Pancreas (tissue), 10 donors: ENCODE results near the gene TNFRSF11A. TPM values are rescaled to one million over a fixed set of nuclear protein-coding genes. Genes with fewer than 3 reads are reported as not detected.

Source experiments
- ATAC-seq, 4 donors: fragments of 200-7000 bp; cut with Tn5 transposase; one replicate each; pipeline versions ENCODE4 v1.8.0 to v1.9.1; 2020; ENCODE audit warnings: mild to moderate bottlenecking in 4 of 4, moderate library complexity in 4 of 4
- DNase-seq, 6 donors: peaks; one replicate each; pipeline ENCODE4 v3.0.0-alpha.2; 2020
- FAIRE-seq: peaks from 2 replicates; lab custom pipeline; 2012; peaks lifted over from hg19 to GRCh38; lab: Jason Lieb, UNC
- H3K27ac ChIP-seq, 4 donors: fragments of 200-600 bp; sonication (generic); 1 replicate in 3 of 4; 2 replicates in 1 of 4; pipeline versions ENCODE4 v1.5.0 to v1.8.0; 2020
- H3K27me3 ChIP-seq, 4 donors: fragments of 200-600 bp; one replicate each; pipeline ENCODE4 v1.8.0; 2021
- H3K36me3 ChIP-seq, 3 donors: fragments of 200-600 bp; sonication (generic) in 1 of 3; one replicate each; pipeline versions ENCODE4 v1.5.0 to v1.8.0; 2020 to 2021
- H3K4me1 ChIP-seq, 3 donors: fragments of 200-600 bp; one replicate each; pipeline ENCODE4 v1.8.0; 2021
- H3K4me3 ChIP-seq, 4 donors: fragments of 200-600 bp; sonication (generic) in 2 of 4; one replicate each; pipeline versions ENCODE4 v1.5.0 to v1.8.0; 2020 to 2021
- H3K9me3 ChIP-seq, 4 donors: fragments of 200-600 bp; one replicate each; pipeline ENCODE4 v1.8.0; 2021
- WGBS, 2 donors: extraction: QIAGEN DNeasy Blood & Tissue Kit; methylation state at CpG; one replicate each; pipeline ENCODE4 v1.1.7; 2013; 5-methylcytosine and 5-hydroxymethylcytosine counted together
- intact Hi-C, 3 donors: fragments of 100-400 bp; cut with DNase I; formaldehyde crosslinking; loops; one replicate each; pipeline versions ENCODE4 v1.11.1 to v1.14.2; 2022
- polyA plus RNA-seq, 2 donors: library from polyadenylated mRNA; stranded (reverse); fragments of 200-250 nt; gene quantifications; one replicate each; pipeline ENCODE4 v1.2.3, GENCODE V29; 2013
- total RNA-seq, 6 donors: library from RNA; stranded (reverse); fragmentation: NEBNext Ultra II Directional in 4 of 6; extraction: Animal tissue kit (Norgen Biotek cat#: 25700) in 4 of 6; gene quantifications; one replicate each; pipeline versions ENCODE4 v1.2.1 to v1.2.4, GENCODE V29; 2021 to 2023
- TF ChIP-seq, protein P1 (sequence below), 4 donors: fragments of 200-600 bp; sonication (generic) in 3 of 4; IDR thresholded peaks; one replicate each; pipeline versions ENCODE4 v1.5.0 to v1.8.0; 2021; ENCODE audit warnings: antibody characterized with exemption in 4 of 4
- donor health status: healthy with polysubstance abuse.
- donor health status: DM: no; HTN: no; CAD: no; lungs with moderate emphysema.
- donor health status: DM: no; HTN: no; CAD: no.
- donor health status: control.
- donor health status: control.
- donor health status: Bipolar disorder and iron deficiency.
- donor health status: DM: yes; HTN: yes; CAD: no.
- donor health status: DM: no; HTN: no; CAD: no.
- donor health status: DM: no; HTN: no; CAD: no.
- donor health status: DM: yes; HTN: yes; CAD: no.

TNFRSF11A gene
- total and polyA plus RNA-seq, 8 donors, result 0.80 to 6.2 (median 2.8) TPM

DNA sequence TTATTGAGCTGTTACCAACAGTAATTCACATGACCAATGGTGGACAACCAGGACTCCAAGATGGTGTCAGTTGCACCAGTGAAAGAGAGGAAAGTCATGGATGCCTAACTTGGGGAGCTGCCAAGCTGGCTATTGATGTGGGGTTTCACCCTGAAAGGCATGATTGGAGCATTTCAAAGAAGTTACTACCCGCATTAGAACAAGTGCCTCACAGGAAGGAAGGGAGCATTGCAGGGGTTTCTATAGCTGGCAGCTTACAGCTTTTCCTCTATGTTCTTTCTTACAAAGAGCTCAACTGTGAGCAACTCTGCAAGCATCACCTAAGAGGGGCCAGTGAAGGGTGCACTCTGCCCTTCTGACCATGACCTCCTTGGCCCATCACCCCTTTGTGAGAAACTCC is 93.1 kb downstream of the TNFRSF11A start:
- H3K4me1 ChIP-seq, result peaks cover 0 to 17% (median 6%) of the 10 kb centered on the region in 3 donors
- DNase-seq (no peak), ATAC-seq (no peak), FAIRE-seq (no peak)
- no peak overlapping the region for H3K4me3 ChIP-seq
- no peak overlapping the region for H3K27ac ChIP-seq
- no peaks in the 10 kb centered on the region for H3K27me3 ChIP-seq
- intact Hi-C loops, result no loop called here
- TF ChIP-seq, protein P1, sequence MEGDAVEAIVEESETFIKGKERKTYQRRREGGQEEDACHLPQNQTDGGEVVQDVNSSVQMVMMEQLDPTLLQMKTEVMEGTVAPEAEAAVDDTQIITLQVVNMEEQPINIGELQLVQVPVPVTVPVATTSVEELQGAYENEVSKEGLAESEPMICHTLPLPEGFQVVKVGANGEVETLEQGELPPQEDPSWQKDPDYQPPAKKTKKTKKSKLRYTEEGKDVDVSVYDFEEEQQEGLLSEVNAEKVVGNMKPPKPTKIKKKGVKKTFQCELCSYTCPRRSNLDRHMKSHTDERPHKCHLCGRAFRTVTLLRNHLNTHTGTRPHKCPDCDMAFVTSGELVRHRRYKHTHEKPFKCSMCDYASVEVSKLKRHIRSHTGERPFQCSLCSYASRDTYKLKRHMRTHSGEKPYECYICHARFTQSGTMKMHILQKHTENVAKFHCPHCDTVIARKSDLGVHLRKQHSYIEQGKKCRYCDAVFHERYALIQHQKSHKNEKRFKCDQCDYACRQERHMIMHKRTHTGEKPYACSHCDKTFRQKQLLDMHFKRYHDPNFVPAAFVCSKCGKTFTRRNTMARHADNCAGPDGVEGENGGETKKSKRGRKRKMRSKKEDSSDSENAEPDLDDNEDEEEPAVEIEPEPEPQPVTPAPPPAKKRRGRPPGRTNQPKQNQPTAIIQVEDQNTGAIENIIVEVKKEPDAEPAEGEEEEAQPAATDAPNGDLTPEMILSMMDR (IDR thresholded peaks at IDR 0.05), result no peak
- WGBS, 2 donors, result 72 to 79% methylated on average over 1 of the region's 1 CpG
- no peaks in the 10 kb centered on the region for H3K36me3 ChIP-seq
- no peaks in the 10 kb centered on the region for H3K9me3 ChIP-seq

DNA sequence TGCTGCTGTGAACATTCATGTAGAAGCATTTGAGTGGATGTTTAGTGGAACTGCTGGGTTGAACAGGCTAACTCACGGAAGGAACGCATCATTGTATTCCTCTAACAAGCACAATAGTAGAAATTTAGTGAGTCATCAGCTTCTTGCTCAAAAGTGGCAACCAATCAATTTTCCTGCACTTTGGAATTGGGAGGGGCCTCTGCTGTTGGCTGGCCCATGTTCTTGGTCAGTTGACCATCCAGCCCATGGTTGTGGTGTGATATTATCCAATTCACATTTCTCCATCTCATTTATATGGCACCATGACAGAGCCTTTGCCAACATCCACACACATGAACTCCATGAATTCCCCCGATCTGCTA is 95.0 kb downstream of the TNFRSF11A start:
- FAIRE-seq, result no peak
- TF ChIP-seq, protein P1 (IDR thresholded peaks at IDR 0.05), result no peak
- DNase-seq, result no peak
- H3K27ac ChIP-seq, result peak overlapping the region; percentile 35 to 80 (median 67)
- no peaks in the 10 kb centered on the region for H3K36me3 ChIP-seq
- peaks cover 0 to 18% (median 6%) of the 10 kb centered on the region in 3 donors for H3K4me1 ChIP-seq
- H3K27me3 ChIP-seq, result no peaks in the 10 kb centered on the region
- H3K9me3 ChIP-seq, result no peaks in the 10 kb centered on the region
- WGBS, 2 donors, result 44 to 59% methylated on average over 3 of the region's 3 CpGs
- ATAC-seq, result peak; percentile 47 to 72 (median 52)
- H3K4me3 ChIP-seq, result peak overlapping the region in 2 of 4 donors; percentile 22 to 29
- intact Hi-C loops, result no loop called here

DNA sequence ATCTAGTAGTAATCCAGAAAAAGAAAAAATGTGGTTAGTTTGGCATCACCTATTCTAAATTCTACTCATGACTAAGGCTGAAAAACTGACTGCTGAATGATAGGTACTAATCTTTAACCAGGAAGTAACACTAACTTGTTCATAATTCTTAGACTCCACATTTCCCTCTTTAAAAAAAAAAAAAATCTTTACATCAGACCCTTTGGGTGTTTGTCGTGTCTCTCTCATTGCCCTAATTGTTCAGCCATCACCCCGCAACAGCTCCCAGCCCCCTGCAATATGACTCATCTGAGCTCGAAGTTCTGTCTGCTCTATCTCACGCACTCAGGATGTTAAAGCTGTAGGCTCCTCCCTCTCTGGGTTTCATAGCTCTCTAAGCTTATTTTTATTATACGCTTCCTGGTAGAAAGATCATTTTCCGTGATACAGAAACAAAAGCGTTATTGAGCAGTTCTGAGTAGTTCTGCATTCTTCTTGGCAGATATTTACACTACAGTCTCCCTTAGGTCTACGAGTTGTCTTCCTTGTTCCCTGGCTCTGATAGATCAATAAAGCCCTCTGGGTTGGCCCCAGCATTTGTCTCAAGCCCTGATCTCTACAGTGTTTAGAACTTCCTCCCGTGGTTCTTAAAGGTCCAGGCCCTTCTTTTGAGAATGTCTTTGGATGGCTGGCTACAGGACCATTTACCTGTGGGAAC is 95.6 kb downstream of the TNFRSF11A start:
- peak overlapping the region; percentile 35 to 80 (median 67) for H3K27ac ChIP-seq
- WGBS, 2 donors, result 3 to 4% methylated on average over 9 of the region's 9 CpGs
- H3K27me3 ChIP-seq, result no peaks in the 10 kb centered on the region
- no peaks in the 10 kb centered on the region for H3K9me3 ChIP-seq
- ATAC-seq (peak; percentile 77 to 91 (median 82)), FAIRE-seq (peak; percentile 82), DNase-seq (peak in 3 of 6 donors; percentile 29 to 39 (median 35))
- intact Hi-C loops, result no loop called here
- peak overlapping the region in 2 of 4 donors; percentile 22 to 29 for H3K4me3 ChIP-seq
- H3K4me1 ChIP-seq, result peaks cover 0 to 22% (median 6%) of the 10 kb centered on the region in 3 donors
- TF ChIP-seq, protein P1 (IDR thresholded peaks at IDR 0.05), result no peak
- H3K36me3 ChIP-seq, result no peaks in the 10 kb centered on the region

DNA sequence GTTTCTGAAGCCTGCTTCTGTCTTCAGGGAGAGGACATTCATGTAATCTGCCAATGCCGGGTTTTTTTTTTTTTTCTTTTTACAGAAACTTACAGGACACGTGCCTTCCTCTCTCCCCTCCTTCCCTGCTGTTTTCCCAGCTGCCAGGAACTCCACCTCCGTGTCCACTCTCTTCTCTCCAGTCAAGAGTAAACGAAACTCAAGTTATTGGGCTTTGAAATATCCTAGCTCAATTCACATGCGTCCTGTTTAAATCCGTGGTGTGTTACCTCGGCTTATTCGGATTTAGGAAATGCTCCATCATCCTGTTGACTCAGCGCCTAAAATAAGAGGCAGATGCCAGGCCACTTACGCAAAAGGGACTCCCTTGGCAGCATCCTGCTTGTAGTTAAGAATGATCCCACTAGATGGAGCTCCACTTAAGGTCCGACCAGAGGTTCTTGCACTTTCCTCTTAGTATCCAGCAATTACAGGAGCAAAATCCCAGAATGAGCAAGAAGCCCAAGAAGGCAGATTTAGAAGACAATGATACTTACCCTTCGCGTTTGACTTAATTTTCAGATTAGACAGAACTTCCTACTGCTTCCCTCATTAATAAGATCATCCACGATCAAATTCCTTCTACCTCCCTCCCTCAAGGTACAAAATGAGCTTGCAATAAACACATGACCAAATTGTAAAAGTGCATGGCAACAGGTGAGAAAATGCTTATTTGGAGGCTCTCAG is 100.5 kb downstream of the TNFRSF11A start:
- peak overlapping the region in 2 of 4 donors; percentile 5 to 33 for H3K4me3 ChIP-seq
- peak; percentile 88 to 96 (median 96) for ATAC-seq
- H3K27ac ChIP-seq, result peak overlapping the region in 2 of 4 donors; percentile 59 to 61
- WGBS, 2 donors, result 2 to 3% methylated on average over 14 of the region's 14 CpGs
- no peaks in the 10 kb centered on the region for H3K36me3 ChIP-seq
- no peaks in the 10 kb centered on the region for H3K9me3 ChIP-seq
- peaks cover 0 to 15% (median 0%) of the 10 kb centered on the region in 3 donors for H3K4me1 ChIP-seq
- no peaks in the 10 kb centered on the region for H3K27me3 ChIP-seq
- peak in 4 of 6 donors; percentile 47 to 89 (median 76) for DNase-seq
- FAIRE-seq, result peak; percentile 93
- TF ChIP-seq, protein P1 (IDR thresholded peaks at IDR 0.05), result peak; percentile 65 to 83 (median 72)
- intact Hi-C loops, result loop anchor here in 1 of 3 donors (5.0 kb wide), 1 partner anchor 157 kb away; no protein-coding TSS in a partner anchor
